Measurements from ENCODE around the gene CAPN11.

CAPN11 gene

DNA sequence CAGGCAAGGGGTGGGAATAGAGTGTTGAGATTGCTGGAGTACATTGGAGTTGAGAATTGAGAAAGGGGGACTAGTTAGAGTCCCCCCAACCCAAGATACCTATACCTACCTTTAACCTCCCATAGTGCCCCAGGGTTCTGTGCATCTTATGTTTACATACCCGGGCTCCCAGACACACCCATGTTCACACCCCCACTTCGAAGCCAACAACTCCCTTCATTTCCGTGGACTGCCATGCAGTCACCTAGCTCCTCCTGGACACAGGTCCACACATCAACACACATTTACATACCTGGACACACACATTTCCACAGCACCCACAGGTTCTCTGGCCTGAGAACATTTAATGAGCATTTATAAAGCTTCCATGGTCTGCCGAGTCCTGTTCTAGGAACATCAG lies 26.1 kb upstream of the CAPN11 start:
- H3K27ac ChIP-seq (ENCODE audit: low read depth, low read length): no peak overlapping the region
- H4K20me1 ChIP-seq (ENCODE audit: low read depth, low read length): no peaks in the 10 kb centered on the region
- no peak overlapping the region for H3K4me3 ChIP-seq (ENCODE audit: insufficient read depth, low read length, poor library complexity, severe bottlenecking)
- no peak overlapping the region for H2AFZ ChIP-seq (ENCODE audit: low read depth, low read length, severe bottlenecking)
- TF ChIP-seq EZH2phosphoT487 (conservative IDR thresholded peaks at IDR 0.05; ENCODE audit: low read length): no peak
- no peaks in the 10 kb centered on the region for H3K9me3 ChIP-seq (ENCODE audit: insufficient read depth, low read length)
- H3K9ac ChIP-seq (ENCODE audit: low read length): no peak overlapping the region
- H3K36me3 ChIP-seq (ENCODE audit: low read length): no peaks in the 10 kb centered on the region
- no peaks in the 10 kb centered on the region for H3K9me2 ChIP-seq (replicated peaks; ENCODE audit: insufficient read depth, low read length)
- H3F3A ChIP-seq (ENCODE audit: insufficient read depth): peaks cover 11% of the 10 kb centered on the region; the same call in 1 of the 2 replicates
- no peaks in the 10 kb centered on the region for H3K79me2 ChIP-seq (ENCODE audit: insufficient read depth, low read length)
- no peak overlapping the region for H3K4me2 ChIP-seq (ENCODE audit: low read depth, low read length, poor library complexity, severe bottlenecking)
- H3K27me3 ChIP-seq (ENCODE audit: low read length): no peaks in the 10 kb centered on the region

GRCh38 chr6:44133003-44133931 lies 25.4 kb upstream of the CAPN11 start:
- Histone ChIP-seq H3K9ac (ENCODE audit: low read length) (no peak overlapping the region), H3K4me2 (ENCODE audit: low read depth, low read length, poor library complexity, severe bottlenecking) (no peak overlapping the region), H3K27ac (ENCODE audit: low read depth, low read length) (no peak overlapping the region), H3K36me3 (ENCODE audit: low read length) (no peaks in the 10 kb centered on the region), H3K9me2 (replicated peaks; ENCODE audit: insufficient read depth, low read length) (no peaks in the 10 kb centered on the region), H2AFZ (ENCODE audit: low read depth, low read length, severe bottlenecking) (no peak overlapping the region), H4K20me1 (ENCODE audit: low read depth, low read length) (no peaks in the 10 kb centered on the region), H3K79me2 (ENCODE audit: insufficient read depth, low read length) (no peaks in the 10 kb centered on the region), H3K4me3 (ENCODE audit: insufficient read depth, low read length, poor library complexity, severe bottlenecking) (no peak overlapping the region), H3F3A (ENCODE audit: insufficient read depth) (peaks cover 11% of the 10 kb centered on the region; the same call in 1 of the 2 replicates), H3K27me3 (ENCODE audit: low read length) (no peaks in the 10 kb centered on the region), H3K9me3 (ENCODE audit: insufficient read depth, low read length) (no peaks in the 10 kb centered on the region)
- TF ChIP-seq EZH2phosphoT487 (conservative IDR thresholded peaks at IDR 0.05; ENCODE audit: low read length): no peak
- TF ChIP-seq CTCF (IDR thresholded peaks at IDR 0.05; ENCODE audit: insufficient read depth, low read length, poor library complexity, severe bottlenecking): no peak

DNA sequence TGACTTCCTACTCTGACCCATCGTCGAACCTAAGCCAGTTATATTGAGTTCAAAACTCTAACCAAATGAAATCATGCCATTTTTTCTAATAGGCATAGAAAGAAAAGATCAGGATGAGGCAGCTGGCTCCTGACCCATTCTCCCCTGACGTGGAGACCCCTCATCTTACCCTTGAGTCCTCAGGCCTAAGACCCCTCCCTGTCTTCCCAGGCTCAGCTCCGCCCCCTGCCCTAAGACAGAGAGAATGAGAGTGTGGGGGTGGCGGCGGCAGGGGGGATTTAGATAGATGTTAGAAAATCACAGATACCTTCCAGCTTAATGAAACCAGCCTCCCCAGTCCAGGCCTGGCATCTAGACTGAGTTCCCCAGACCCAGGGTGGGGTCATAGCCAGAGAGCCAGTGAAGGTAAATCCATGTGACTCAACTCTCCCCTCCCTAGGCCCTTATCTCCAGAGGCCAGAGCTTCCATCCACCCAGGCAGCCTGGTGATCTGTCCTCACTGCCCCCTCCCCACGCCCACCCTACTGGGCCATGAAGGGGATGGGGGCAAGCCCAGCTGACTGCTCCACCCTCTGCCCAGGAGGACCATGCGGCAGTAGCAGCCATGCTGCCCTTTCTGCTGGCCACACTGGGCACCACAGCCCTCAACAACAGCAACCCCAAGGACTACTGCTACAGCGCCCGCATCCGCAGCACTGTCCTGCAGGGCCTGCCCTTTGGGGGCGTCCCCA lies 24.5 kb upstream of the CAPN11 start:
- H3K4me3 ChIP-seq (ENCODE audit: insufficient read depth, low read length, poor library complexity, severe bottlenecking): no peak overlapping the region
- no peaks in the 10 kb centered on the region for H3K27me3 ChIP-seq (ENCODE audit: low read length)
- H3K9ac ChIP-seq (ENCODE audit: low read length): no peak overlapping the region
- no peak for TF ChIP-seq CTCF (IDR thresholded peaks at IDR 0.05; ENCODE audit: insufficient read depth, low read length, poor library complexity, severe bottlenecking)
- no peak for TF ChIP-seq EZH2phosphoT487 (conservative IDR thresholded peaks at IDR 0.05; ENCODE audit: low read length)
- H3K79me2 ChIP-seq (ENCODE audit: insufficient read depth, low read length): no peaks in the 10 kb centered on the region
- no peak overlapping the region for H3K27ac ChIP-seq (ENCODE audit: low read depth, low read length)
- no peak overlapping the region for H3K4me2 ChIP-seq (ENCODE audit: low read depth, low read length, poor library complexity, severe bottlenecking)
- no peaks in the 10 kb centered on the region for H3K9me2 ChIP-seq (replicated peaks; ENCODE audit: insufficient read depth, low read length)
- H3F3A ChIP-seq (ENCODE audit: insufficient read depth): peaks cover 11% of the 10 kb centered on the region; the same call in 1 of the 2 replicates
- H3K36me3 ChIP-seq (ENCODE audit: low read length): no peaks in the 10 kb centered on the region
- no peak overlapping the region for H2AFZ ChIP-seq (ENCODE audit: low read depth, low read length, severe bottlenecking)
- H3K9me3 ChIP-seq (ENCODE audit: insufficient read depth, low read length): no peaks in the 10 kb centered on the region
- no peaks in the 10 kb centered on the region for H4K20me1 ChIP-seq (ENCODE audit: low read depth, low read length)

Data from SU-DHL-6 (cell line).